ELF-1 (cell line): ENCODE measurements around the gene DDX43.
A peak's percentile ranks its signal among the peaks of the same experiment; 100 is the strongest.
"Not testable (repeated sequence)": the region's sequence is repeated elsewhere in the genome, so short reads cannot be mapped to it uniquely, and the experiment has no call there.

Source experiments
- DNase-seq: peaks from one replicate; pipeline ENCODE4 v3.0.0-alpha.2; 2016; ENCODE audit warnings: low read depth, low spot score

Gene DDX43

GRCh38 chr6:73394577-73395354 is at the start of gene DDX43:
Gene DDX43, plus strand, starts transcription at chr6:73394828. Its CDS starts 78 bp downstream, at chr6:73394906.
- peak; percentile 82 for DNase-seq

- DNase-seq, result peak; percentile 22
Observed at GRCh38 chr6:73348550-73349204, 46.0 kb upstream of the DDX43 start.

GRCh38 chr6:73349311-73349710 is 45.3 kb upstream of the DDX43 start:
- peak; percentile 77 for DNase-seq

GRCh38 chr6:73353636-73354593 is 40.7 kb upstream of the DDX43 start, which contains the start of gene DPPA5:
Gene DPPA5, minus strand, starts transcription at chr6:73354276. Its CDS starts 51 bp downstream, at chr6:73354225.
- no peak for DNase-seq

GRCh38 chr6:73362358-73362757 is 32.3 kb upstream of the DDX43 start, which contains the start of gene KHDC3L:
Gene KHDC3L, plus strand, starts transcription at chr6:73362658. Its CDS starts 72 bp downstream, at chr6:73362730.
- peak; percentile 10 for DNase-seq

GRCh38 chr6:73362869-73363536 is 31.6 kb upstream of the DDX43 start:
- DNase-seq, result no peak

- DNase-seq, result no peak
Observed at GRCh38 chr6:73363537-73363875, 31.1 kb upstream of the DDX43 start.

GRCh38 chr6:73364121-73364520 is 30.5 kb upstream of the DDX43 start:
- DNase-seq, result no peak

- no peak for DNase-seq
Observed at GRCh38 chr6:73364549-73364948, 30.1 kb upstream of the DDX43 start.

GRCh38 chr6:73367761-73368355 is 26.8 kb upstream of the DDX43 start:
- DNase-seq, result no peak

GRCh38 chr6:73368675-73369074 is 26.0 kb upstream of the DDX43 start:
- DNase-seq, result no peak

GRCh38 chr6:73369157-73369556 is 25.5 kb upstream of the DDX43 start:
- no peak for DNase-seq

GRCh38 chr6:73369563-73369962 is 25.1 kb upstream of the DDX43 start, which contains the start of gene OOEP:
Gene OOEP, minus strand, starts transcription at chr6:73369897. Its CDS starts 105 bp downstream, at chr6:73369792.
- no peak for DNase-seq

GRCh38 chr6:73371984-73372383 is 22.6 kb upstream of the DDX43 start:
- no peak for DNase-seq

- DNase-seq, result no peak
Observed at GRCh38 chr6:73372516-73372915, 22.1 kb upstream of the DDX43 start.

- no peak for DNase-seq
Observed at GRCh38 chr6:73375216-73375615, 19.4 kb upstream of the DDX43 start.

- DNase-seq, result no peak
Observed at GRCh38 chr6:73377225-73377624, 17.4 kb upstream of the DDX43 start.

GRCh38 chr6:73381531-73381930 is 13.1 kb upstream of the DDX43 start:
- not testable (repeated sequence) for DNase-seq

- no peak for DNase-seq
Observed at GRCh38 chr6:73382462-73383113, 12.0 kb upstream of the DDX43 start.

GRCh38 chr6:73388433-73388799 is 6.2 kb upstream of the DDX43 start:
- no peak for DNase-seq
